HG02678 (cell line): ENCODE results near the gene BHLHE40.

Experiments
- ATAC-seq: cut with Tn5 transposase; IDR thresholded peaks from one replicate; pipeline ENCODE4 v1.9.1; 2021; ENCODE audit warnings: mild to moderate bottlenecking, moderate library complexity; ENCODE audit not compliant: unreplicated experiment

Gene BHLHE40

GRCh38 chr3:4997946-4998345, 18.7 kb downstream of the BHLHE40 start:
- no peak for ATAC-seq

- ATAC-seq = no peak
Observed at GRCh38 chr3:4999531-5000184, 20.4 kb downstream of the BHLHE40 start.

GRCh38 chr3:5001135-5001534, 21.9 kb downstream of the BHLHE40 start:
- no peak for ATAC-seq

DNA sequence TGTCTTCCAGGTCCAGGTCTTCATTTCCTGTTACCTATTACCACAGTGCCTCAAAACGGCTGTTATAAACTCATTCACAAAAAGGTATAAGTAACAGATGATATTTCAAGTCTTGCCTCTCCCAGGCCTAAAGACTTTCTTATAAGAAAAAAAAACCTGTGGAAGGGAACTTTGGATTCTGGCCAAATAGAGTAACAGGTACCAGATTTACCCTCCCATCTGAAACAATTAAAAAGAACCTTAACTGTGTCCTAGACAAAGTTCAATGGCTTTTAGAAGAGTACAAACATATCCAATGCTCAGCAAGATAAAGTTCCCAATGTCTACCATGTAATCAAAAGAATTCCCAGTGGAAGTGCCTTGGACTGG, 22.6 kb downstream of the BHLHE40 start:
- no peak for ATAC-seq

- ATAC-seq = no peak
Observed at GRCh38 chr3:5002174-5002870, 23.1 kb downstream of the BHLHE40 start.

DNA sequence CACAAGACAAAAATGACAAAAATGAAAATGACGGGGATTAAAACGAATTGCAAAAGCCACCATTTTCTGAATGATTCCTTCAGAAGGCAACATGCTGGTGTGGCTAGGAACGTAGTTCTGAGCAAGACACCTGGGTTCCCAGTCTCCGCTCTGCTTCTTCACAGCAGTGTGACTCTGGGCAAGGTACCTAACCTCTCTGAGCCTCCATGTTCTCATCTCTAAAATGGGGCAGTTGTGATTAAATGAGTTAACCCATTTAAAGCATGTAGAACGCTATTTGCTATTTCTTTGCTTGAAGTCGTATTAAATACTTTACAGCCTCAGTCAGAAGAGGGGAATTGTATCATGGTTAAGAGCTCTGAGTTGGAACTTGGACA, 23.6 kb downstream of the BHLHE40 start:
- no peak for ATAC-seq

DNA sequence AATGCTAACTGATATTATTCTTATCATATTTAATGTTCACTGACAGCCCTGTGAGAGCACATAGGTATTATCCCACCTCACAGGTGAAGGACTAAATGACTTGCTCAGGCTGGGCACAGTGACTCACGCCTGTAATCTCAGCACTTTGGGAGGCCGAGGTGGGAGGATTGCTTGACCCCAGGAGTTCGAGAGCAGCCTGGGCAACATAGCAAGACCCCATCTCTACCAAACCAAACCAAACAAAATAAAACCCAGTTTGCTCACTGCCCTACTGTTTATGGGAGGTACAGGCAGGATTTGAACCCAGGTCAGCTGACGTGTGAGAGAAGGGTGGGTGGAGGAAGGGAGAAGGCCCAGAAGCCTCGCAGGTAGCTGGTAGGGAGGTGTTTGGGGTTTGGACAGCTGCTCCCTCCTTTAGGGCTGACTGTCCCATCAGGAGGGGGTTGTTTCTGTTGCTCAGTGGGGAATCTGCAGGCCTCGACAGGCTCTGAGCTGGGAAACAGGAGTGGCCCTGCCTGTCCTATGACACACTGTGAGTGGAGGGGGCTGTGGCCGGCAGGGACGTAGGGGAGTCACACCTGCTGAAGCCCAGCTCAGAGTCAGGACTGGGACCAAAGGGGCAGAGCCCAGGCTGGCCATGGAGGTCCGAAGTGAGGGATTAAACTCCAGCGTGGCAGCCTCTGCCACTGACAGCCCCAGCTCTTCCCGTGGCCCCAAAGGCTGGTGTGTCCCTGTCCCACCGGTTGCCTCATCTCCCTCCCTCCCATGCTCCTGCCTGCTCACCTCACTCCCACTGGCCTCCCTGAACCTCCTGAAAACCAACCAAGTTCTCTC, 25.3 kb downstream of the BHLHE40 start:
- no peak for ATAC-seq

DNA sequence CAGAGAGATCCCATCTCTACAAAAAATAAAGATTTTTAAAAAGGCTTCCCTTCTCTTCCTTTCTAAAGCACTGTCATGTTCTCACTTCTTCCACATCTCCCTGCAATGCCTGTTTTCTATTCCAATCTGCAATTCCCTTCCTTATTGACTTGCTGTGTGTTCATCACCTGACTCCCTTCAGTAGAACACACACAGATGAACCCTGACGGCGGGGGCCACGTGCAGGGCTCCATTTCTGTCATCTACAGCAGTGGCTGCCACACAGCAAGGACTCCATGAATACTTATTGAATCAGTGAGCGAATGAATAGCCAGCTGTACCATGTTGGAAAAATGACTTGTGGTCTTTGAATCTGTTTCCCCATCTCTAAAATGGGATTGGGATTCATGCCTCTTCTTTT, 26.1 kb downstream of the BHLHE40 start:
- ATAC-seq = no peak

DNA sequence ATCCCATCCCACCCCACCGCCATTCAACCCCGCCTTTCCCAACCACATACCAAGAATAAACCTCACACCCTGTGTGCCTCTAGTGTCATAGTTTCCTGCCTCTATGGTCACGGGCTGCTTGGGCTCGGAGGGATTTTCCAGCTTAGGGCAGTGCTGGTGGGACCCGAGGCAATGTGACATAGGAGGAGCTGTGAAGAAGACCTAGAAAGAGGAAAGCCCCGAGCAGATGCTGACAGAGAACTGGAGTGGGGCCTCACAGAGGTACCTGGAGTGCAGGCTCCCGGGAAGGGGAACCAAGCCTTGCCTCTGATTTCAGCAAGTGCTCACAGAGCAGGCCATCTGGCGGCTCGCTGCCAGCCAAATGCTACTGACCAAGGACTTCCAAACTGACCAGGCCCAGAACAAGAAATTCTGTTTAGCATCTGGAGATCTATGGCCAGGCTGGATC, 27.5 kb downstream of the BHLHE40 start:
- peak; percentile 70 for ATAC-seq

DNA sequence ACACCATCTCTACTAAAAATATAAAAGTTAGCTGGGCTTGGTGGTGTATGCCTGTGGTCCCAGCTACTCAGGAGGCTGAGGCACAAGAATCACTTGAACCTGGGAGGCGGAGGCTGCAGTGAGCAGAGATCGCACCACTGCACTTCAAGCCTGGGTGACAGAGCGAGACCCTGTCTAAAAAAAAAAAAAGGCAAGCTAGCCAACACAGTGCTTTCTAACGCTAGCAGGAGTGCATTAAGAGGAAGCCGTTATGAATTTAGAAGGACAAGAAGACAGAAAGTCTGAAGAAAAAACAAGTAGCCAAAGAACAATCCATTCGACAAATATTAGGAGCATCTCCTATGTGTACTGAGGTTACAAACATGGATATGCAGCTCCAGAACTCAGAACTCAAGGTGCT, 28.6 kb downstream of the BHLHE40 start:
- ATAC-seq = no peak

GRCh38 chr3:5009506-5010109, 30.4 kb downstream of the BHLHE40 start:
- ATAC-seq = no peak

DNA sequence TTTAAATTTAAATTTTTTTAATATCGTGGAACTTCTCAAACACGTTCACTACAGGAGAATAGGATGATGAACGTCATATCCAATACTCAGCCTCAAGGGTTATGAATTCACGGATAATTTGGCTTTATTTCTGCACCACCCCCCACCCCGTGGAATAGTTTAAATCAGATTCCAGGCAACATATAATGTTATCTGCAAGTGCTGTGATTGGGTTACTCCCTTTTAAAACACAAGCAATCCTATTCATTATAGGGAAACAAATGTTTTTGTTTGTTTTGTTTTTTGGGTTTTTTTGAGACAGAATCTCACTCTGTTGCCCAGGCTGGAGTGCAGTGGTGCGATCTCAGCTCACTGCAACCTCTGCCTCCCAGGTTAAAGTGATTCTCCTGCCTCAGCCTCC, 30.9 kb downstream of the BHLHE40 start:
- ATAC-seq = no peak

DNA sequence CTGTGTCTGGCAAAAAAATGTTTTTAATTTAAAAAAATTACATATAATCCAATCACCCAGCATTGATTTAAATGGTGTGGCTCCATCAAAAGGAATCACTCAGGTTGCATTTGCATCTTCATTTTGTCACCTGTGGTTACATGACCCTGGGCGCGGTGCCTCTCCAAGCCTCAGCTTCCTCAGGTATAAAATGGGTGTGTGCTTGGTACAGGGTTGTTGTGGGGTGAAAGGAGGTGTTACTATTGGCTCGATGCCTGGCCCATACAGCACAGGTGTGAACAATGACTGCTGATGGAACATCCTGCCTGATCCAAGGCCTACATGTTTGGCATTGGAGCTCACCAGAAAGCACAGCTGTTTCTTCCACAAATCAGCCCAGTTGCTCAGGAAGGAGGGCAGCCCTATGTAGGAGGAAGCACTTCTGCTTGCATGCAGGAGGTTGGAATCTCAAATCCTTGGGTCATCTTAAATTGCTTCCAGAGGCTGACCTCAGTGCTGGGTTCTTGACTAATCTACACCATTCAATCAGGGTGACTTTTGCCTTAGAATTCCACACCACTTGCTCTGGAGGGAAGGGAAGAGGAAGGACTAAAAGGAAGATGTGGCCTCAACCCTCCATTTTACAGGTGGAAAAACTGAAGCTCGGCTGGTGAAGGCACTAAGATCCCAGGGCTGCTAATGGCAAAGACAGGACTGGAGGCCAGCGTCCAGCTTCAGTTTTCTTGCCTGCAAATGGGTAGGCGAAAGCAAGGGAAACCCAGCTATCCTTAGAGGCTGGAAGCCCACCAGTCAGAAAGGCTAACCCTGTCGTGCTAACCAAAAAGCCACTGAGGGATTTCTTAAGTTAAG, 31.7 kb downstream of the BHLHE40 start:
- ATAC-seq = no peak

- ATAC-seq = peak; percentile 56
Observed at GRCh38 chr3:5011555-5012256, 32.5 kb downstream of the BHLHE40 start.

GRCh38 chr3:5012367-5012766, 33.1 kb downstream of the BHLHE40 start:
- ATAC-seq = no peak

DNA sequence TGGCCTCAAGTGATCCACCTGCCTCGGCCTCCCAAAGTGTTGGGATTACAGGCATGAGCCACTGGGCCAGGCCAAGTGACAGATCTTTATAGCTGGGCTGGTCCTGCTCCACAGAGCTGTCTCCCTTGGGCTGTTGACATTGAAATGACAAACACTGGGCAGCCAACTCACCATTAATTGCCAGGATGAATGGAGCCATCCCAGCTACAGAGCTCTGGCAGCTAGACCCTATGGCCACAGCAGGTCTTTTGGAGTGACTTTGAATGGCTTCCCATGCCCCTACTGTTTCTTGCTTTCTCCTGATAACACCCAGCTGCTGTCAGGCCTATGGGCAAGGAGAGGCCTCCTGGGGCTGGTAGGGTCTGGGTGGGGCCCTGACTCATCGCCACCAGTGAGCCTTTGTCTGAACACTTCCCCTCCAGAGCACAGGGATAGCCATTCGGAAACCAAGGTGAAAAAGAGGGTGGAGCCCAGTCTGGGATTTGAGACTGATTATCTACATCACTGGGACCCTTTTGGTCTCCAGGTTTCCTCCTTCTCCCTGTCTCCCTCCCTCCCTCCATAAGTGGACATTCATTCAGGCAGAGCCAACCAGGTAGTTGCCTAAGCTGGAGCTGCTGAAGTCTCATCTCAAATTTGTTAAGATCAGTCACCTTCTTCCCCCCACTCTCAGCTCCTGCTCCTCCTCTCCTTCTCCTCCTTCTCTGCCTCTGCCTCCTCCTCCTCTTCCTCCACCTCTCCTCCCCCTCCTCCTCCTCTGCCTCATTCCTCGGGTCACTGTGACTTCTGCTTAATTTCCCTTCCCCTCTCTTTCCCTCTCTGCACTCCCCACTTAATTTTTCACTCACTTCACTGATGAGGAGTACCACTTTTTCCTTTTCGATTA, 34.0 kb downstream of the BHLHE40 start:
- no peak for ATAC-seq

- ATAC-seq = no peak
Observed at GRCh38 chr3:5014391-5014790, 35.2 kb downstream of the BHLHE40 start.

DNA sequence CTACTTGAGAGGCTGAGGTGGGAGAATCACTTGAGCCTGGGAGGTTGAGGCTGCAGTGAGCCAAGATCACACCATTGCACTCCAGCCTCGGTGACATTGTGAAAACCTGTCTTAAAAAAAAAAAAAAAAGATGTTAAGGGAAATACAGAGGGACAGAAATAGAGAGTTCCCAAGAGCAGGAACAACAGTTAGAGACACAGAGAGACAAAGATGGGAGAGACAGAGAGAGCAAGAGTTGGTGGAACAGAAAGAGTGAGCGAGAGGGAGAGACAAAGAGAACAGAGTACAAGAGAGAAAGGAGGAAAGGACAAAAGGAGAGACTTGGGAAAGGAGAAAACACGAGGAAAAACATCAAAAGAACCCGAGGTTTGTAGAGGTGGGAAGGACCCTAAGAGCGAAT, 35.8 kb downstream of the BHLHE40 start:
- no peak for ATAC-seq
